Measurements from ENCODE around the gene ZBTB6.
A peak's percentile ranks its signal among the peaks of the same experiment; 100 is the strongest.
"Not testable (repeated sequence)": the region's sequence is repeated elsewhere in the genome, so short reads cannot be mapped to it uniquely, and the experiment has no call there.

Gene ZBTB6

DNA sequence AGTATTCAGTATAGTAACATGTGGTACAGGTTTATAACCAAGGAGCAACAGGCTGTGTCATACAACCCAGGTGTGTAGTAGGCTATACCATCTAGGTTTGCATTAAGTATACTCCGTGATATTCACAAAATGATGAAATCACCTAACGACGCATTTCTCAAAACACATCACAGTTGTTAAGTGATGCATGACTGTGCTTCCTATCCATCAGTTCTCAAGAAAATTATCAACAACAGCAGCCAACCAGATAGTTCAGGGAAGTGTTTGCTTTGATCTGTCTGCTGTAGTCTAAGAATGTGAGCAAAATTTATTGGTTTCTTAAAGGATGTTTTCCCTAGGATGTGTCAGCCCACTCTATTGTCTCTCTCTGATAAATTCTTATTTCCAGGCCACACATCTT lies 10.8 kb upstream of the ZBTB6 start:
- no peak for DNase-seq

DNA sequence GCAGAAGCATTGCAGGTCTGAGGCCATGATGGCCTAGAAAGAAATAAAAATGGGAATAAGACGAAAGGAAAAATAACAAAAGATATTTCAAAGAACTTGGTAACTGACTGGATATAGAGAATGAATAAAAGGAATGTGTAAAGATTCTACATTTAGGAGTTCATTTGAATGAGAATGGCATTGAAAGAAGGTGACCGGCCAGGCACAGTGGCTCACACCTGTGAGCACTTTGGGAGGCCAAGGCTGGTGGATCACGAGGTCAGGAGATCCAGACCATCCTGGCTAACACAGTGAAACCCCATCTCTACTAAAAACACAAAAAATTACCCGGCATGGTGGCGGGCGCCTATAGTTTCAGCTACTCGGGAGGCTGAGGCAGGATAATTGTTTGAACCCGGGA lies 9.6 kb upstream of the ZBTB6 start:
- DNase-seq = no peak

DNA sequence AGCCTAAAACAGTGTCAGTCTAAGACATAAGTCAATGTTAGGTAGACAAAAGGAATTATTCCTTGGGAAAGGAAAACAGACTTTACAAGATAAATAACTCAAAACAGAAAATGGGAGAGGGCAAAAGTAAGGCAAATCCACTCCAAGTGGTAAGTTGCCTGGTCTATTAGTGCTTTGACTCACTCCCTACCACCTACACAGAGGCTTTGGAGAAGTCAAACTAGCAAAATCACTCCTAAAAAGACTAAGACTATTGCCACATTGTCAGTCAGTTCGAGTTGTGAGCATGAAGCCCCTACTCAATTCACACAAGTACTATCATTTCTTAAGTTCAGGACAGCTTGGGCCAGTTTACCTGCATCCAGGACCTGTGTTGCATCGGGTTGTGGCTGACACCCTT lies 5.2 kb upstream of the ZBTB6 start:
- no peak for DNase-seq

DNA sequence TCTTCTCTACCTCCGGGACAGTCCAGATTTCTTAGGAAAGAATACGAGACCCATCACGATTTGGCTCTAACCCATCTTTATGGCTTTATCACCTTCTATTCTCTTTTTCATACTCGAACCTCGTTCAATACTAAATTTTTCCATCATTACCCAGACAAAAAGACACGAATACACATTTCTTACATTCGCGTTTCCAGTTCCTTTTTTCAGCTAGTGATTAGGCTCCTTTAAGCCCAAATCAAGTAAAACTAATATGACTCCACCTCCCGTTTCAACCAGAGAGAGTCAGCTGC lies 506 bp downstream of the ZBTB6 start:
- no peak for DNase-seq

DNA sequence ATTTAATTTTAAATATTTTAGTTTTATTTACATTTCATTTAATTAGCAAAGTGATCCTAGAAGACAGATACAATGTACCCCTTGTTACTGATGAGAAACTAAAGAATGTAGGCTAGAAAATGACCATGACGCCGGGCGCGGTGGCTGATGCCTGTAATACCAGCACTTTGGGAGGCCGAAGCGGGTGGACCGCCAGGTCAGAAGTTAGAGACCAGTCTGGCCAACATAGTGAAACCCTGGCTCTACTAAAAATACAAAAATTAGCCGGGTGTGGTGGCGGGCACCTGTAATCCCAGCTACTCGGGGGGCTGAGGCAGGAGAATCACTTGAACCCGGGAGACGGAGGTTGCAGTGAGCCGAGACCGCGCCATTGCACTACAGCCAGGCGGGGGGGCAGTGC lies 7.0 kb downstream of the ZBTB6 start:
- DNase-seq = not testable (repeated sequence)

DNA sequence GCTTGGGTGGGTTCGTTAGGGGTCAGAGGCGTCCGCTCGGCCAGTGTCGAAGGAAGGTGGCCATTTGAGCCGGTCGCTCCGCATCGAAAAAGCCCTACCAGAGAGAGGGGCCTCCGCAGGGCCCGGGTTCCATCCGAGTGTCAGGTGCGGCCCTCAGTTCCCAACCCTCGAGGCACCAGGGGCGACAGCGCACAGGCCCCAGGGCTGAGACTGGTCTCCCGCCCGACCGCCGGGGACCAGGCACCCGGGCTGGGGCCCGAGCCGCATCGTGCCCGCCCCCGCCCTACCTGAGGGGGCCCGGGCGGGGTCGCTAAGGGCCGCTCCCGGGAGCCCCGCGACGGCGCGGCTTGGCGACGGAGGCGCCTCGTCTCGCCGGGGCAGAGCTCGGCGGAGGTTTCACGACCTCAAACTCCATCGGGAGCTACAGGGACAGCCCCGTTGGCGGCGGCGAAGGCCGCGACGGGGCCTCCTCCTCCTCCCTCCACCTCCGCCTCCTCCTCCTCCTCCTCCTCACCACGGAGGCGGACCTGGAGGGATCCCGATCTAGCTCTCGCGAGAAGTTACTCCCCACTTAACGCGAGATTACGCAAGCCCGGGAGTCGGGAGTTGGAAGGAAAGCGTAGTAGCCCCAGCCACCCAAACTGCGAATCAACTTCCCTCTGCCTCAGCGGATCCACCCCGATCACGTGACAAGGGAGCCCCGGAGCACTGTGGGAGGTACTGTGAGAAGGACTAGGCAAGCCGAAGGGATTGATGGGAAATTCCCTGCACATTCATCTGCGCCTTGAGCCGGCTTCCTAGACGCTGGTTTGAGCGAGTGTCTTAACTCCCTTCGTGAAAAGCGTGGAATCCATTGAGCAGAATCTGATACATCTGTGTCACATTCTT lies 8.1 kb downstream of the ZBTB6 start, which contains the start of gene RC3H2:
RC3H2 (minus strand) TSS at position 537 of the 888 bp plus-strand sequence. CDS start 7,850 bp downstream, outside the sequence.
- peak; percentile 97 for DNase-seq

DNA sequence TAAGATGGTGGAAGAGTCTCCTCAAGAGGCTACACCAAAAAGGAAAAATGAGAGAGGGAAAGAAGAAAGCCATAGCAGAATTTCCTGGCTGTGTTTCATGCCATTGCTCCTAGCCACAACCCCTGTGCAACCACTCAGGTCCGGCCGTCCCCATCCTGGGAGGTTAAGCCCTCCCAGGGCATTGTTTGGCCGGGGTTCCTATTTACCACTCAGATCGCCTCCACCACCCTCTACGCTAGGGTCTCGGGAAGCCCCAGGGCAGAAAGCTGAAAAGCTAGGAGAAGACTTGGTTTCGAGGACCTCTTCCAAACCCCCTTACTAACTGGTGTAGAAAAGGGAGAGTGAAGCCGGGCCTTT lies 8.7 kb downstream of the ZBTB6 start:
- DNase-seq = peak; percentile 16

DNA sequence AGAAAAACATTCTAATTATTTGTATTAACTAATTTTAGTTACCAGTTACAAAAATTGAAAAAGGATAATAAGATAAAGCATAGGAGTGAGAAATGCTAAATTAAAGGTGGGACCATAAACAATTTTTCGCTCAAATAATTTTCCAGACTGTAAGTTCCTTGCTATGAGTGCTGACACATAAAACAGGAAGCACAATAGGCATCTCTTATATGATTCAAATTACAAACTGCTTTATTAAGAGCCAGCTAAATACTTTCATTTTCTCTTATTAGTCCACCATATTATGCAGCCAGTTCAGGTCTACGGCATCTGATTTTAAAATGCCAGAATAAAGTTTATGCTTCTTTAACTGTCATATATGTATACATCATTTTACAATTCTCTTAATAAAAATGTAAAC lies 12.3 kb downstream of the ZBTB6 start:
- DNase-seq = no peak

DNA sequence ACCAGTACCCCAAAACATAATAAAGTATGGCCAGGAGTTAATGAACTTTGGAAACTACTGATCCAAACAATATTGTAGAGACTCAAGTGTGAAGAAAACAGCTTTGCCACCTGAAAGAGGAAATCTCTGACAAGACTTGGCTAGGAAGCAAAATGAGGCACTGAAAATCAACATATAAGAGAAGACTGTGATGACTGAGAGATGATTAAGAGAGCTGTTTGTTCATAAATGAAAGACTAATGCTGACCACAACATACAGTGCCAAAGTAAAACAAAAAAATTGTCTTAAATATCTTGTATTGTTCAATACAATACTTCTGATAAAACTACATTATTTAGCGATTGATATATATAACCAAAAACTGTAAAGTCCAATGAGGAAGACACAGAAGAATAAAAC lies 15.2 kb downstream of the ZBTB6 start:
- DNase-seq = no peak

DNA sequence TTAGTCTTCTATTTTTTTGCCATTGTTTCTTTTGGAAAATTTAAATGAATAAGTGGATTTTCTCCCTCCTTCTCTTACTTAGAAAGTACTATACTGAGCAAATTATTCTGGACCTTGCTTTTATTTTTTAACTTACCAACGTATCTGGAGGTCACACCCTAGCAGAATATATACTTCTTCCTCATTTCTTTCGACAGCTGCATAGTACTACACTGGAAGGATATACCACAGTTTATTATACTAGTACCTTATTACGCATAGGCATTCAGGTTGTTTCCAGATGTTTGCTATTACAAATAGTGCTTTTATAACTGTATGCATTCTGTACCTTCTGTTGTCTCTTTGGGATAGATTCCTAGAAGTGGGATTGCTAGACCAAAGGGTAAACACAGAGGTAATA lies 24.6 kb downstream of the ZBTB6 start:
- no peak for DNase-seq

DNA sequence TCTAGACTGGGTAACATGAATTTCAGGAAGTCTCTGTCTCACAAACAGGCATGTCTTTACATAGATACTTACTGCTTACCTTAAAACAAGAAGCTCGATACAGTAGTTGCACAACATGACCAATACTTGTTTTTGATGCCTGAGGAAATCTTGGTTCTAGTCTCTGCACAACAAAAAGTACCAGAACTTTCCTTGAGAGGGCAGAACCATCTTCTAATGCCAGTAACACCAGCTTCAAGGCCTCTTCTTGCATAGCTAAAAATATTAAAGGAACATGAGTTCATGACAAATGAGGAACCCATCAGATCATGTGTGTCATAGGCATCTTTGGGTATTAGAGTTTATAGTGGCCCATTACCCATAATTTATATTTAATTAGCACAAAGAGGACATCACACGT lies 30.0 kb downstream of the ZBTB6 start:
- no peak for DNase-seq

DNA sequence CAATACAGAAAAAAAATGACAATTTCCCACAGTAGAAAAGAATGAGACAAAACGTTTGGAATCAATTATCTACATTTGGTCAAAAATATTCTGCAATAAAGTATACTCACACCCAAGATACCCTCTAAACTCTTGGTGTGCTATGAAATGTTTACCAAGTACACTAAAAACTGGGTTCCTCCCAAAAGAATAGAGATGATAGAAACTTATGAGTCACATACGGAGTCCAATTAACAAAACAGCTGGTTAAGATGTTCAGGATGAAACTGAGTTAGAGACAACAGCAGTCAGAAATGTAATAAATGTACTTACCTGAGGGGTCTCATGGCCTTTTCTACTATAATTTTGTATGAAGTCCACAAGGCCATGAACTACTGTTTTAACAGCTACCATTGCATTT lies 33.7 kb downstream of the ZBTB6 start:
- DNase-seq = no peak

DNA sequence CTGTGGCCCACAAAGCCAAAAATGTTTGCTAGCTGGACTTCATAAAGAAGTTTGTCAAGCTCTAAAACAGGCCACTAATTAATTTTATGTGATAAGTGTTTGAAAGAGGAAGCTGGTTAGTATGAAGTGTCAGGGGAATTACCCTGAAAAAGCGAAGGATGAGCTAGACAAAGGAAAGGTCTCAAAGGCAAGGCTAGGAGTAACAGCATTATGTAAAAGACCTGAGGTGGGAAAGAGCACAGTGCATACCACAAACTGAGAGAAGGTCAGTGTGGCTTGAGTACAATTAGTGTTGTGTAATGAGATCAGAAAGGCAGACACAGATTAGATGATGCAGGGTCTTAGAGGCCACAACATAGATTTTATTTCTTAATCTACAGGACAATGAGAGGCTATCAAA lies 37.6 kb downstream of the ZBTB6 start:
- DNase-seq = no peak

DNA sequence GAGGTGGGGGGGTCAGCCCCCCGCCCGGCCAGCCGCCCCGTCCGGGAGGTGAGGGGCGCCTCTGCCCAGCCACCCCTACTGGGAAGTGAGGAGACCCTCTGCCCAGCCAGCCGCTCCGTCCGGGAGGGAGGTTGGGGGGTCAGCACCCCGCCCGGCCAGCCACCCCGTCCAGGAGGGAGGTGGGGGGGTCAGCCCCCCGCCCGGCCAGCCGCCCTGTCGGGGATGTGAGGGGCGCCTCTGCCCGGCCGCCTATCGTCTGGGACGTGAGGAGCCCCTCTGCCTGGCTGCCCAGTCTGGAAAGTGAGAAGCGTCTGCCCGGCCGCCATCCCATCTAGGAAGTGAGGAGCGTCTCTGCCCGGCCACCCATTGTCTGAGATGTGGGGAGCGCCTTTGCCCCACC lies 45.8 kb downstream of the ZBTB6 start:
- DNase-seq = not testable (repeated sequence)

DNA sequence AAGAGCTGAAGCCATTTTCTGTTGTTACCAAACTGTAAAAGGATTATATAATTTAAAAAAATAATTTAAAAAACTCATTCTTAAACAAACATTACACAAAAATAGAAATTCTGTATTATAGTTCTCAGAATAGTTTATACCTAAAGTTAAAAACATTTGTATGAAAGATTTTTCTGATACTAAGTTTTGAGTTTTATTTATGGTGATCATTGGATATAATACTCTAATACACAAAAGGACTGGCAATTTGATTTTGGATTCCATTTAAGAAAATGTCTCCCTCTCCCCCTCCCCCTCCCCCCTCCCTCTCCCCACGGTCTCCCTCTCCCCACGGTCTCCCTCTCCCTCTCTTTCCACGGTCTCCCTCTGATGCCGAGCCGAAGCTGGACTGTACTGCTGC lies 47.0 kb downstream of the ZBTB6 start:
- no peak for DNase-seq

DNA sequence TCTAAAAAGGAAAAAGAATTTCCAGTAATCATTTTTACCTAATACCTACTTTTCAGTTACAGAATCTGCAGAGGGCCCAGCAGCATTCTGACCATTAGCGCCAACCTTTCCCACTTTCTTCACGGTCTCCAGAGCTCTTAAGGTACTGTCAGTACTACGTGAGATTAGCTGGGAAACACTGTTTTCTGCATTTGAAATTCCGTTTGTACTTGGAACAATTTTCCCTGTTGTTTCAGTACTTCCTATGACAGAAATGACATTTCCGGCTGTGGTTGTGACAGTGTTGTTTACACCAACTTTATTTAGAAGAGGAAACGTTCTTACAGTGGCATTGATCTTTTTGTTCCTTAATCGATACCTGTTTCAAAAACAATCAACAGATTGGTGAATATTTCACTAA lies 47.8 kb downstream of the ZBTB6 start:
- DNase-seq = no peak

DNA sequence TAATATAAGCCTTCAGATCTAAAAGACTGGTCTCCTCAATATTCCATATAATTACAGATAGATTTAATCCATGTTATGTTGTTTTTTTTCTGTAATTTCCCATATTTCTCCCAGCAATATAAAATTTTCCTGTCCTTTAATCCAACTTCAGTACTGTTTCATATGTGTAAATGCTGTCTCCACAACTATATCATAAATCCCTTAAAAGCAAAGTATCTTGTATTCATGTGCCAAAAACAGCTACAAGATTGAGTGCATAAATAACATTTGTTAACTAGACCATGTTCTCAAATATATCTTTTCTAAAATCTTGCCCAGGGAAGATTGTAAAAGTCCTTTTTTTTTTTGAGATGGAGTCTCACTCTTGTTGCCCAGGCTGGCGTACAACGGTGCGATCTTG lies 49.7 kb downstream of the ZBTB6 start:
- DNase-seq = no peak

DNA sequence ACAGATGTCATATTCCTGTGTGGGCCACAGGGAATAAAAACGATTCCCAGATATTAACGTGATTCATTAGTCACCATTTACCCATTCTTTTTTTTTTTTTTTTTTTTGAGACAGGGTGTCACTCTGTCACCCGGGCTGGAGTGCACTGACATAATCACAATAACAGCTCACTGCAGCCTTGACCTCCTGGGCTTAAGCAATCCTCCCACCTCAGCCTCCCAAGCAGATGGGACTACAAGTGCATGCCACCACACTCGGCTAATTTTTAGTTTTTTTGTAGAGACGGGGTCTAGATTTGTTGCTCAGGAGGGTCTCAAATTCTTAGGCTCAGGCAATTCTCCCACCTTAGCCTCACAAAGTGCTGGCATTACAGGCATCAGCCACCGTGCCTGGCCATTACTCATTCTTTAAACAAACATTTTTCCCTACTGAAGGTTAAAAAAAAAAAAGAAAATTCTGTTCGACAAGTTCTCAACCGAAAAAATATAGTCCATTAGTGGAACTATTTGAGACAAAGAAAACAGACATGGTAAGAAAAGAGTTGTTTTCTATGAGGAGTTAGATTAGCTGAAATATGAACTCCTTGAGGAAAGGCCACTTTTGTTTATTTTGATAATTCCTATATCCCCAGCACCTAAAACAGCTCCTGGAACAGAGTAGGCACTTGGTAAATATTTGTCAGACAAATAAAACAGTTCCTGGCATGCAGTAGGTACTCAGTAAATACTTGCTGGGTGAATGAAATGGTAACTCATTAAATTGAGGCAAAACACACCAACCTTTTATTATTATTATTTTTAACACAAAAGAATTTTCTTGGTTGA lies 52.6 kb downstream of the ZBTB6 start:
- no peak for DNase-seq
